IMR-90 (cell line): ENCODE results near the gene TBXAS1. TPM values are rescaled to one million over a fixed set of nuclear protein-coding genes. Genes with fewer than 3 reads are reported as not detected.

Experiments used
- ATAC-seq: fragments of 200-7000 bp; cut with Tn5 transposase; 2 replicates; pipeline ENCODE4 v1.9.1; 2020; ENCODE audit warnings: low read depth, mild to moderate bottlenecking, moderate library complexity
- BruUV-seq: library from RNA; stranded (reverse); fragments of 400-500 nt; replicated peaks from 2 replicates; lab custom pipeline; 2021; lab: Mats Ljungman, UMichigan
- CTCF ChIA-PET: fragments of 300-600 bp; formaldehyde crosslinking; extraction: SDS; loops from one replicate; lab custom pipeline; 2021; ENCODE audit warnings: antibody characterized with exemption; lab: Yijun Ruan, JAX
- POLR2A ChIA-PET: fragments of 300-600 bp; sonication (Branson Sonifier 250); formaldehyde crosslinking; loops from one replicate; lab custom pipeline; 2022; ENCODE audit warnings: antibody characterized with exemption; ENCODE audit not compliant: unreplicated experiment; lab: Charles Lee
- DNase-seq: peaks from one replicate; pipeline ENCODE4 v3.0.0; 2013
- H2AFZ ChIP-seq: replicated peaks from 2 replicates; pipeline ENCODE3; 2013; ENCODE audit warnings: low read length, mild to moderate bottlenecking; ENCODE audit not compliant: poor library complexity
- H2AK5ac ChIP-seq: 2 replicates; pipeline ENCODE4 v1.6.1; 2013; ENCODE audit warnings: low read depth, low read length, inconsistent platforms
- H2AK9ac ChIP-seq: replicated peaks from 2 replicates; pipeline ENCODE3; 2013; ENCODE audit warnings: mild to moderate bottlenecking, low read depth, low read length, moderate library complexity; ENCODE audit not compliant: poor library complexity
- H2BK120ac ChIP-seq: 2 replicates; pipeline ENCODE4 v1.6.1; 2013; ENCODE audit warnings: low read depth, low read length, inconsistent platforms
- H2BK15ac ChIP-seq: 3 replicates; pipeline ENCODE4 v1.6.1; 2013; ENCODE audit warnings: low read depth, low read length, inconsistent platforms
- H2BK20ac ChIP-seq: 2 replicates; pipeline ENCODE4 v1.6.1; 2013; ENCODE audit warnings: low read depth, mild to moderate bottlenecking, inconsistent platforms, low read length, moderate library complexity
- H2BK5ac ChIP-seq: 2 replicates; pipeline ENCODE4 v1.6.1; 2013; ENCODE audit warnings: mild to moderate bottlenecking, low read depth, low read length, inconsistent platforms; ENCODE audit not compliant: poor library complexity, severe bottlenecking
- H3K14ac ChIP-seq: replicated peaks from 2 replicates; pipeline ENCODE4 v1.6.1; 2013; ENCODE audit warnings: low read depth, low read length, inconsistent platforms
- H3K18ac ChIP-seq: 2 replicates; pipeline ENCODE4 v1.6.1; 2013; ENCODE audit warnings: low read depth, low read length, control low read depth
- H3K23ac ChIP-seq: 2 replicates; pipeline ENCODE4 v1.6.1; 2013; ENCODE audit warnings: low read depth, low read length, inconsistent platforms
- H3K27ac ChIP-seq: 2 replicates; pipeline ENCODE4 v1.5.1; 2013; ENCODE audit warnings: mild to moderate bottlenecking, control low read depth, low read length; ENCODE audit not compliant: insufficient read depth
- H3K27me3 ChIP-seq: 2 replicates; pipeline ENCODE4 v1.6.1; 2013; ENCODE audit warnings: low read length; ENCODE audit not compliant: control insufficient read depth, insufficient read depth
- H3K36me3 ChIP-seq: 2 replicates; pipeline ENCODE4 v1.6.1; 2013; ENCODE audit warnings: low read length, mixed read lengths; ENCODE audit not compliant: control insufficient read depth, insufficient read depth
- H3K4ac ChIP-seq: 2 replicates; pipeline ENCODE4 v1.6.1; 2013; ENCODE audit warnings: low read depth, low read length, inconsistent platforms
- H3K4me1 ChIP-seq: 2 replicates; pipeline ENCODE4 v1.6.1; 2013; ENCODE audit warnings: low read length, mixed read lengths; ENCODE audit not compliant: control insufficient read depth, insufficient read depth
- H3K4me2 ChIP-seq: 2 replicates; pipeline ENCODE4 v1.6.1; 2013; ENCODE audit warnings: low read depth, mild to moderate bottlenecking, control low read depth, low read length, moderate library complexity
- H3K4me3 ChIP-seq: 2 replicates; pipeline ENCODE4 v1.5.1; 2013; ENCODE audit warnings: low read depth, mild to moderate bottlenecking, control low read depth, low read length, moderate library complexity; ENCODE audit not compliant: insufficient read depth
- H3K56ac ChIP-seq: 2 replicates; pipeline ENCODE4 v1.6.1; 2013; ENCODE audit warnings: low read length, inconsistent platforms; ENCODE audit not compliant: insufficient read depth; ENCODE audit errors: extremely low read depth
- H3K79me1 ChIP-seq, 2 experiments: 2 replicates each; pipeline ENCODE4 v1.6.1; 2013; ENCODE audit warnings: low read length in 2 of 2, inconsistent platforms in 1 of 2, low read depth in 1 of 2
- H3K9ac ChIP-seq: 2 replicates; pipeline ENCODE4 v1.6.1; 2013; ENCODE audit warnings: low read depth, low read length, control low read depth
- H3K9me1 ChIP-seq: 2 replicates; pipeline ENCODE4 v1.6.1; 2013; ENCODE audit warnings: low read length, inconsistent platforms; ENCODE audit not compliant: insufficient read depth
- H3K9me3 ChIP-seq: 2 replicates; pipeline ENCODE4 v1.6.1; 2013; ENCODE audit warnings: low read length; ENCODE audit not compliant: control insufficient read depth, insufficient read depth
- H4K20me1 ChIP-seq: 2 replicates; pipeline ENCODE4 v1.6.1; 2013; ENCODE audit warnings: low read length, inconsistent platforms; ENCODE audit not compliant: insufficient read depth
- H4K5ac ChIP-seq: 2 replicates; pipeline ENCODE4 v1.6.1; 2013; ENCODE audit warnings: mild to moderate bottlenecking, low read depth, low read length, control low read depth
- H4K8ac ChIP-seq, 2 experiments: 2 replicates each; pipeline ENCODE4 v1.6.1; 2013; ENCODE audit warnings: low read depth in 2 of 2, low read length in 2 of 2, control low read depth in 1 of 2, inconsistent platforms in 1 of 2
- H4K91ac ChIP-seq: 2 replicates; pipeline ENCODE4 v1.6.1; 2013; ENCODE audit warnings: low read depth, low read length, inconsistent platforms; ENCODE audit not compliant: insufficient read depth
- BHLHE40 ChIP-seq: fragments of 150-350 bp; IDR thresholded peaks from 2 replicates; pipeline ENCODE4 v1.6.1; 2016; ENCODE audit warnings: mild to moderate bottlenecking, low read depth, low read length
- MAFK ChIP-seq: IDR thresholded peaks from 2 replicates; pipeline ENCODE4 v1.6.1; 2012; ENCODE audit warnings: low read depth, low read length, improper control_type of control experiment
- WGBS, 2 experiments: methylation state at CpG; one replicate each; pipeline versions ENCODE4 v1.1.5 to v1.1.7; 2013; ENCODE audit warnings: missing lambda C conversion rate in 2 of 2; ENCODE audit not compliant: insufficient read length in 1 of 2; ENCODE audit errors: extremely low coverage in 2 of 2; 5-methylcytosine and 5-hydroxymethylcytosine counted together
- dilution Hi-C: fragments of 300-500 bp; cut with HindIII; formaldehyde crosslinking; loops from one replicate; pipeline ENCODE4 v1.14.3; 2018; ENCODE audit warnings: low sequenced_read_pairs; ENCODE audit not compliant: unreplicated experiment
- in situ Hi-C: fragments of 300-500 bp; cut with MboI; formaldehyde crosslinking; loops from 3 replicates; pipeline ENCODE4 v1.14.3; 2019; ENCODE audit warnings: low sequenced_read_pairs, inconsistent platforms, mixed read lengths
- intact Hi-C: fragments of 100-400 bp; cut with micrococcal nuclease; formaldehyde crosslinking; loops from 2 replicates; pipeline ENCODE4 v1.10.0; 2022
- polyA plus RNA-seq, 3 experiments: library from polyadenylated mRNA; depleted of rRNA; stranded (reverse); fragments of >200 nt; gene quantifications; 2 replicates each; pipeline ENCODE4 v1.2.3, GENCODE V29; 2012; ENCODE audit warnings: low replicate concordance in 1 of 3
- total RNA-seq: library from RNA; depleted of rRNA; stranded (reverse); fragments of >200 nt; gene quantifications from 2 replicates; pipeline ENCODE4 v1.2.3, GENCODE V29; 2012

TBXAS1 gene
- total and polyA plus RNA-seq, 2 of the 4 experiments (the other 2 are of a cell fraction): 5.9 to 10.8 TPM

DNA sequence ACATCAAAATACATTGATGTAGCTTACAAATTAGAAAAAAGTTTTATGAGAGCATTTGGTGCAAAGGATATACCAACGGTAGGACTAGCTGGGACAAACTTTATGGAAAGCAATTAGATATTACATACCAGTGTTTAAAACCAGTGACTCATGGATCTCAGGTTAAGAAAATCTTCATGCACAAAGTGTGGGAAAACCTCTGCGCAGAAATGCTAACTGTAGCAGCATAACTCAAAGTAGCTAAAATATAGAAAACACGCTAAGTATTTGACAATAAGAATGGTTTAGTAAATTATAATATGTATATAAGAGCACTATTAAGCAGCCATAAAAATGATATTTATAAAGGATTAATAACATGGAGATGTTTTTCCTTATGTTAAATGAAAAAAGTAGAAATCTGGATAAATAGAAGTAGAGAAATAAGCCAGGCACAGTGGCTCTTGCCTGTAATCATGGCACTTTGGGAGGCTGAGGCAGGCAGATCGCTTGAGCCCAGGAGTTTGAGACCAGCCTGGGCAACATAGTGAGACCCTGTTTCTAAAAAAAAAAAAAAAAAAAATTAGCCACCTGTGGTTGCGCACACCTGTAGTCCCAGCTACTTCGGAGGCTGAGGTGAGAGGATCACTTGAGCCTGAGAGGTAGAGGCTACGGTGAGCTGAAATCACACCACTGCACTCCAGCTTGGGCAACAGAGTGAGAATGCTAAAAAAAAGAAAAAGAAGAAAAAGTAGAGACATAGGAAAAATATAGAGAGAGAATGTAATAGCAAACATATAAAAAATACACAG lies 37.2 kb downstream of the TBXAS1 start:
- H3K14ac ChIP-seq: no peak overlapping the region
- no CpG with 5 or more reads among the region's 7 CpGs for WGBS, 2 experiments
- CTCF ChIA-PET: interaction anchor here (0.6 to 0.7 kb wide), 2 partner anchors 27 to 89 kb away, joined by 3 to 6 read pairs; no protein-coding TSS in a partner anchor
- no peak overlapping the region for H3K4me3 ChIP-seq
- no peak overlapping the region for H2BK5ac ChIP-seq
- no peak overlapping the region for H4K5ac ChIP-seq
- H3K9ac ChIP-seq: no peak overlapping the region
- no peak overlapping the region for H3K27ac ChIP-seq
- H2AK5ac ChIP-seq: no peak overlapping the region
- ATAC-seq (no peak), DNase-seq (no peak)
- no peak overlapping the region for H3K18ac ChIP-seq
- H2BK20ac ChIP-seq: no peak overlapping the region
- no peaks in the 10 kb centered on the region for H3K27me3 ChIP-seq
- no peak overlapping the region for H3K4ac ChIP-seq
- peaks cover 5% of the 10 kb centered on the region for H3K4me1 ChIP-seq
- peaks cover 0 to 3% of the 10 kb centered on the region in 2 experiments; a peak in 1 of 4 replicates for H3K79me1 ChIP-seq
- no peak overlapping the region for H2BK15ac ChIP-seq
- H3K9me3 ChIP-seq: peaks cover 6% of the 10 kb centered on the region
- no peak overlapping the region for H4K8ac ChIP-seq
- no peak for TF ChIP-seq MAFK
- TF ChIP-seq BHLHE40: no peak
- no peak overlapping the region for H4K91ac ChIP-seq
- H3K4me2 ChIP-seq: no peak overlapping the region
- peaks cover 4% of the 10 kb centered on the region; the same call in 1 of the 2 replicates for H3K9me1 ChIP-seq
- in situ Hi-C loops: no loop called here
- intact Hi-C loops: no loop called here
- H2AK9ac ChIP-seq: no peak overlapping the region
- dilution Hi-C loops: no loop called here
- H4K20me1 ChIP-seq: no peaks in the 10 kb centered on the region
- no peak overlapping the region for H2AFZ ChIP-seq
- POLR2A ChIA-PET: no interaction called here
- no peak overlapping the region for H3K23ac ChIP-seq
- no TSS peak for BruUV-seq
- H3K56ac ChIP-seq: no peak overlapping the region
- H2BK120ac ChIP-seq: no peak overlapping the region
- H3K36me3 ChIP-seq: no peaks in the 10 kb centered on the region; the same call in 1 of the 2 replicates
